K562 treated with DMSO at 1 percent for 12 hours (cell line): Measurements from ENCODE around the gene ZNF80. TPM values are rescaled to one million over a fixed set of nuclear protein-coding genes. Genes with fewer than 3 reads are reported as not detected.

Experiments used
- total RNA-seq: library from RNA; unstranded; fragments of 300-600 nt; gene quantifications from 2 replicates; pipeline ENCODE4 v1.2.3, GENCODE V29; 2022; ENCODE audit not compliant: insufficient read depth

The ZNF80 gene
- 0.47 TPM in 1 of 2 replicates, not detected in the other for total RNA-seq

GRCh38 chr3:114237478-114237877, at the start of gene ZNF80:
Gene ZNF80 (minus strand): TSS chr3:114237578. CDS start chr3:114237074, 504 bp downstream.

Other genes with a start within 250 kb of the ZNF80 start
- 0.23 TPM in 1 of 2 replicates, not detected in the other for gene CCDC191, start 181.1 kb downstream of the ZNF80 start, total RNA-seq
- gene QTRT2, start 180.8 kb downstream of the ZNF80 start, total RNA-seq: 2.1 and 6.2 TPM in 2 replicates
- not detected in 2 replicates for gene DRD3, start 58.5 kb downstream of the ZNF80 start, total RNA-seq
- gene TIGIT, start 56.5 kb upstream of the ZNF80 start, total RNA-seq: not detected in 2 replicates